ENCODE results near the gene EFCAB11.
"Not testable (repeated sequence)": the region's sequence is repeated elsewhere in the genome, so short reads cannot be mapped to it uniquely, and the experiment has no call there.

Gene EFCAB11

GRCh38 chr14:89911010-89911919 lies 43.3 kb downstream of the EFCAB11 start:
- peak; percentile 40 for DNase-seq

- no peak for DNase-seq
These were observed 43.9 kb downstream of the EFCAB11 start for GRCh38 chr14:89910691-89911009.

- no peak for DNase-seq
These were observed 44.9 kb downstream of the EFCAB11 start for GRCh38 chr14:89909586-89909985.

DNA sequence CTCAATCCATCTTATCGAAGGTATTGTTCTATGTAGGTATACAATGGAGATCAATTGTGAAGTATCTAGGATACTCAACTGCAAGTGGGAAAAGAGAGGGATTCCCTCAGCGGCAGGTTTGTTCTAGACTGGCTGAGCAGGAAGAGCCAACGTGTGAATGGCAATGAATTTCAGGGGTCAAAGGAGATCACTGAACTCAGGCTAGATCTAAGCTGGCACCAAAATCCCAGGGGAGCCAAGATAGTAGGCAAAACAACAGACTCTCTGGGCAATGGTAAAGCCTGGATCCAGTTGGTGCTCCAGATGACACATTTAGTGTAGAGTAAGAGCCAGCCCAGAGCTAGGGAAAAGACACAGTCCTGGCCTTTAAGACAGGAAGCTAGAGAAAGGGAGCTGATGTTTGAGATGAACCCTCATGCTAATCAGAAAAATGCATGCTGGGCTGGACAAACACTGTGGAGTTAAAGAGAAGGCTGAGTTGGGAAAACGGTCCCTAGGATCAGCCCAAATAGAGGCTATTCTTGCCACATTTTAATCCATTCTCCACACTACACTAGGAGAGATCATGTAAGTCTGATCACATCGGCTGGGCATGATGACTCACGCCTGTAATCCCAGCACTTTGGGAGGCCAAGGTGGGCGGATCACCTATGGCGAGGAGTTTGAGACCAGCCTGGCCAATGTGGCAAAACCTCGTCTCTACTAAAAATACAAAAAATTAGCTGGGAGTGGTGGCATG lies 45.6 kb downstream of the EFCAB11 start:
- DNase-seq = no peak

DNA sequence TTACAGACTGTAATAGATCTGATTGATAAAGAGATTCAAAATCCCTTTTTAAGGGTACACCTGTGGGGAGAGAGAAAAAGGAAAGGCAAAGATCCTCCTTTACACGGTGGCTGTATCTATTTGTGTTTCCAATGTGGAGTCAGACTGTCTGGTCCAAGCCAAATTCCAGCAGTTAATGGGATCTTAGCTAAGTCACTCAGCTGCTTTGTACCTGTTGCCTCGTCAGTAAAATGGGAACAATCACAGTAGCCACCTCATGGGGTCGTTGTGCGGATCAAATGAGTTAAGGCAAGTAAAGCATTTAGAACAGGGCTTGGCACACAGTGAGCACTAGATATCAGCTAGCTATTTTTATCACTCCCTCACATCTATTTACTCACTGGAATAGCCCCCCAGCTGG lies 46.9 kb downstream of the EFCAB11 start:
- DNase-seq = no peak

DNA sequence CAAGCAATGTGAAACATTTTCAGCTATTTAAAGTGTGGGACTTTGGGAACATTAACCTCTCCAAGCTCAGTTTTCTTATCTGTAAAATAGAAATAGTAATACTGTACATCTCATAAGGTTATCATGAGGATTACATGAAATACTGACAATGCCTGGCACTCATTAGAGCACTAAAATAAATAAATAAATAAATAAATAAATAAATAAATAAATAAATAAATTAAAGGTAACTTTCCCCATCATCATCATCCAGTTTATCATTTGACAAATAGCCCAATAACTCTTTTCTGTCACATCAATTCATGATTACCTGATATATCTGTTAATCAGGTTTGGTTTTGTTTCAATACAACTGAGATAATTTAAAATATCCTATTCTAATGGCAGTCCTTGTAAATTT lies 48.5 kb downstream of the EFCAB11 start:
- DNase-seq = no peak

DNA sequence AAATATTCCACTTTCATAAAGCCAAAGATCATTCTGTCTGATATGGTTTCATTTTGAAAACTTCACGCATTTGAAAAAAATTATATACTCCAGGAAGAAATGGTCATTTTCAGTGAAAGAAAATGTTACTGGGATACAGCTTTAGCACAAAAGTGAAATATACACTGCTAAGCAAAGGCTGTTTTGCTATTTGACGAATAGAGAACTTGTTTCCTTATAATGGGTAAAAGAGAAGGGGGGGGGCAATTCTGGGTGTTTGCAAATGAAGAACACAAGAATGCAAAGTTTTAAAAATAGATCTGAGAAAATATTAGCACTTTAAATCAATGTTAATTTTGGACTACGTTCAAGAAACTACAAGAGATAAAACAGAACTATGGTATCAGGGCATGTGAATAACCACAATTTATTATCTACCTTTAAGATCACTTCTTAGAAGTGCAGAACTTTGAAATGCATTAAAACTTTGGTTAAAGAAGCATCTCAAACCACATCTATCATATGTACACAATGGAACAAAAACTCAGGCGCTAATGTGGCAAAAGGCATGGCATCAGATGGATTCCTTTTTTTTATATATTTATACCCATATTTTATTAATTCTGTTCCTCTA lies 51.1 kb downstream of the EFCAB11 start:
- no peak for DNase-seq

GRCh38 chr14:89902881-89903280 lies 51.6 kb downstream of the EFCAB11 start:
- peak; percentile 63 for DNase-seq

DNA sequence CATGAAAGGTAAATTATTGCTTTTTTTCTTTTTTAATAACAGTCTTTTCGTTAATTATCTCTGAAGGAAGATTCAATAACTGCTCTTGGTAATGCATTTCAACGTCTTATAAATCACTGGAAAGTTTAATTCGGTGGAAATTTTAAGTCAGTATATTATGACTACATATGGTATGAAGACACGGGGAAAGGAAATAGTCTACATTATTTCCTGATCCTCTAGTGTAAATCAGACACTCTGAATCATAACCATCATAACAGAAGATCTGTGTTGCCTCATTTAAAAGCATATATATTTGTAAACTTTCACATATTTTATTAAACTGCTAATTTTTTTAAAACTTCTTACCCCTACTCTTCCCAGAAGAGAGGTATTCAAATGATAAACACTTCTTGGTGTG lies 53.7 kb downstream of the EFCAB11 start:
- no peak for DNase-seq

- DNase-seq = no peak
These were observed 54.4 kb downstream of the EFCAB11 start for GRCh38 chr14:89899917-89900663.

GRCh38 chr14:89899291-89899690 lies 55.2 kb downstream of the EFCAB11 start:
- no peak for DNase-seq

GRCh38 chr14:89893388-89893787 lies 61.1 kb downstream of the EFCAB11 start:
- DNase-seq = not testable (repeated sequence)

GRCh38 chr14:89892953-89893352 lies 61.6 kb downstream of the EFCAB11 start:
- no peak for DNase-seq

DNA sequence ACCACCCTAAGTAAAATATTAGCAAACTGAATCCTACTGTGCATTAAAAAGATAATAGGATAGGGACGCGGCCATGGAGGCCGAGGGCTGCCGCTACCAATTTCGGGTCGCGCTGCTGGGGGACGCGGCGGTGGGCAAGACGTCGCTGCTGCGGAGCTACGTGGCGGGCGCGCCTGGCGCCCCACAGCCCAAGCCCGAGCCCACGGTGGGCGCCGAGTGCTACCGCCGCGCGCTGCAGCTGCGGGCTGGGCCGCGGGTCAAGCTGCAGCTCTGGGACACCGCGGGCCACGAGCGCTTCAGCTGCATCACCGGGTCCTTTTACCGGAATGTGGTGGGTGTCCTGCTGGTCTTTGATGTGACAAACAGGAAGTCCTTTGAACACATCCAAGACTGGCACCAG lies 62.8 kb downstream of the EFCAB11 start:
- not testable (repeated sequence) for DNase-seq

- DNase-seq = no peak
These were observed 63.5 kb downstream of the EFCAB11 start for GRCh38 chr14:89891055-89891454.

DNA sequence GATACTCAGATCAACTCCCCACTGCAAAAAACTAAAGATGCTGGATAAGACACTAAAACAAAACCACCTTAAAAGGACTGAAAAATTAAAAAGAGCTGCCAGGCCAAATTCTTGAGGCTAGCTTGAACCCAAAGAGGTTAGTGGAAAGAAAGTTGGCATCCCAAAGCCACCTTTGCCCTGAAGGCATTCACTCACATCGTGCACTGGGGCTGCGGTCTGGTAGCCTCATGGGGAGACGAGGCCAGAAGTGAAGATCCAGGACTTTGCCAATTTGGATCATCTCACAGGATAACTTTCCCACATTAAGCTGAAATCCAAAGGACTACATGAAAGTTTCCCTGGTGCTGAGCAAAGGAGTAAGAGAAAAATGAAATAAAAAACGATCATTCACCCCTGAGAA lies 63.9 kb downstream of the EFCAB11 start:
- no peak for DNase-seq

GRCh38 chr14:89889626-89890025 lies 64.9 kb downstream of the EFCAB11 start:
- DNase-seq = no peak

GRCh38 chr14:89884761-89885160 lies 69.8 kb downstream of the EFCAB11 start:
- DNase-seq = no peak

DNA sequence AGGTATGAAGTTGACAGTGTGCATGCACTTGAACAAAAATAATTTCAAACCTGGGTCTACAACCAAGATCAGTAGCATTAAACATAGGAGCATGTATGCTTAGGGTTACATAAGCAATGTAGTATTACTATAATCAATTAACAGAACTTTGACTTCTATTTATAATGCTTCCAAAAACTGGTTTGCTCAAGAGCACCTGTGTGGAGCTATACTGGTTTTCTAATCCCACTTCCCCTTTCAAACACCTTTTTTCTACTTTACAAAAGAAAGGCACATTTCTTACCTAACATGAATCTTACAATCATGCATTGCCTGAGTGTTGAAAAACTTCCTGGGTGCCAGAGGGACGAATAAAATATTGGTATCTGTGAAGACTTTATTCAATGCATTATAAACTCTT lies 72.7 kb downstream of the EFCAB11 start:
- no peak for DNase-seq

DNA sequence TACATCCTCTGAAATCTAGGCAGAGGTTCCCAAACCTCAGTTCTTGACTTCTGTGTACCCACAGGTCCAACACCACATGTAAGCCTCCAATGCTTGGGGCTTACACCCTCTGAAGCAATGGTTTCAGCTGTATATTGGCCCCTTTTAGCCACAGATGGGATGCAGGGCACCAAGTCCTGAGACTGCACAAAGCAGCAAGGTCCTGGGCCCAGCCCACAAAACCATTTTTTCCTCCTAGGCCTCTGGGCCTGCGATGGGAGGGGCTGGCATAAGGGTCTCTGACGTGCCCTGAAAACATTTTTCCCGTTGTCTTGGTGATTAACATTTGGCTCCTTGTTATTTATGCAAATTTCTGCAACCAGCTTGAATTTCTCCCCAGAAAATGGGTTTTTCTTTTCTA lies 80.4 kb downstream of the EFCAB11 start:
- DNase-seq = not testable (repeated sequence)

DNA sequence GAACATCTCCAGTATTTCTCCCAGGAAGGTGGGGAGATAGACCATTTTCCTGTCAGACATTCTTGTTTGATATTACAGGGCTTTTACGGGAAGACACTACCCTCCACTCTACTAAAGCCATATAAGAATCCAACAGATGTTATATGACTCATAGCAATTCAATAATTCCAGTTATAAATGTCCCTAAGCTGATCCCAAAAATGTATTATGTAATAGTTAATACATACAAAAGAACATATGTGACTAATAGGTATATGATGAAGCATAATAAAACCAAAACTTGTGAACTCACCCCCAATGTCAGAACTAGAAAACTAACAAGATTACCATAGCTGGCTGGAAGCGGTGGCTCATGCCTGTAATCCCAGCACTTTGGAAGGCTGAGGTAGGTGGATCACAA lies 84.2 kb downstream of the EFCAB11 start:
- no peak for DNase-seq

DNA sequence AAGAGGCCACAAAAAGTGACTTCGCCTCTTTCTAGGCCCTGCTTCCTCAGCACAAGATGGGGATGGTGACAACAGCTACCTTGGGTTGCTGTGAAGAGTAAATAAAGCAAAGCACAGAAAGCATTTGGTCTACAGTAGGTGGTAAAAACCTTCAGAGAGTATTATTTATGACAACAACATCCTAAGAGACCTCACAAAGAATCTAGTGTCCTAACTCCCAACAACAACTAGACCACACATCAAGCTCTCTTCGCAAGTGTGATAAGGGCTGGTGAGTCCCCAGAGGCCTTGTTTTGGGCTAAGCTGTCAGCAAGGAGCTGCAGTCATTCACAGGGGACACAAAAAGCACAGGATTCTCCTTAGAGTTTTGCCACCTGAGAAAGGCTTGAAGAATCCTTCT lies 84.9 kb downstream of the EFCAB11 start:
- no peak for DNase-seq

DNA sequence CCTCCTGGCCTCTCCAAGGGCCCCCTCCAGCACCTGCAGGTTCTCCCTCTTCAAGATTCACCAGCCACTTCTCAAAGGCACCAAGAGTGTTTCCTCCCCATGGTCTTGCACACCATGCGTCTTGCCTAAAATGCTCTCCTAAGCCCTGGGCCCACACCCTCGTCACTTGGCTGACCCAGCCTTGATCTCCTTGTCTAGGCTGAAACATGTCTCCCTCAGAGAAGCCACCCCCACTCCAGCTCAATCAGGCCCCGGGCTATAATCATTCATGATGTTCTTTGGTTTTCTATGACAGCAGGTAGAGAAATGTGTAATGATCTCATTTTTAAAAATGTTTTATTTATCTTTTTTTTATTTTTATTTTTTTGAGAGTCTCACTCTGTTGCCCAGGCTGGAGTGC lies 88.1 kb downstream of the EFCAB11 start:
- no peak for DNase-seq

All from NCI-H526 treated with DMSO at 0.1 percent for 48 hours (cell line).